ENCODE data around the gene STX7. TPM values are rescaled to one million over a fixed set of nuclear protein-coding genes. Genes with fewer than 3 reads are reported as not detected.
A peak's percentile ranks its signal among the peaks of the same experiment; 100 is the strongest.

STX7 gene
- polyA plus RNA-seq, 1 experiment, result 42.7 TPM

DNA sequence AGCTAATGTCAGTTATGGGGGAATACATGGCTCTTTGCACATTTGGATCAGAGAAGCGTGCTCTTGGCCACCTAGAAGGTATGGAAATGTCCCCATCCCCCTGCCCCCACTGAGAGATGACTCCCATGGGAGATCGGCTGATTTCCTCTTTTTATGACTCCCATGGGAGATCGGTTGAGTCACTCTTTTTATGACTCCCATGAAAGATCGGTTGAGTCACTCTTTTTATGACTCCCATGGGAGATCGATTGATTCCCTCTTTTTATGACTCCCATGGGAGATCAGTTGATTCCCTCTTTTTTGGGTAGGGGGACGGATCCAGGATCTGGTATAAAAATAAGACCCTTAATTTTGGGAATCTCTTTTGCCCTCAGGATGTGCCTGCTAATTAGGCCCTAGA lies 14.9 kb upstream of the STX7 start:
- DNase-seq (ENCODE audit: low read depth, low spot score), result no peak
- H3K27me3 ChIP-seq (ENCODE audit: control insufficient read depth, insufficient read depth, low read length), result peaks cover 7% of the 10 kb centered on the region
- ChIA-PET POLR2A (no interaction called here), CTCF (interaction anchor here (1.1 to 4.3 kb wide), 2 partner anchors 226 to 248 kb away, joined by 3 to 19 read pairs; no protein-coding TSS in a partner anchor)
- H3K4me3 ChIP-seq (ENCODE audit: low read depth, low read length), result no peak overlapping the region
- H3K9me3 ChIP-seq (ENCODE audit: control insufficient read depth, insufficient read depth, low read length), result no peaks in the 10 kb centered on the region
- TF ChIP-seq, protein P1, sequence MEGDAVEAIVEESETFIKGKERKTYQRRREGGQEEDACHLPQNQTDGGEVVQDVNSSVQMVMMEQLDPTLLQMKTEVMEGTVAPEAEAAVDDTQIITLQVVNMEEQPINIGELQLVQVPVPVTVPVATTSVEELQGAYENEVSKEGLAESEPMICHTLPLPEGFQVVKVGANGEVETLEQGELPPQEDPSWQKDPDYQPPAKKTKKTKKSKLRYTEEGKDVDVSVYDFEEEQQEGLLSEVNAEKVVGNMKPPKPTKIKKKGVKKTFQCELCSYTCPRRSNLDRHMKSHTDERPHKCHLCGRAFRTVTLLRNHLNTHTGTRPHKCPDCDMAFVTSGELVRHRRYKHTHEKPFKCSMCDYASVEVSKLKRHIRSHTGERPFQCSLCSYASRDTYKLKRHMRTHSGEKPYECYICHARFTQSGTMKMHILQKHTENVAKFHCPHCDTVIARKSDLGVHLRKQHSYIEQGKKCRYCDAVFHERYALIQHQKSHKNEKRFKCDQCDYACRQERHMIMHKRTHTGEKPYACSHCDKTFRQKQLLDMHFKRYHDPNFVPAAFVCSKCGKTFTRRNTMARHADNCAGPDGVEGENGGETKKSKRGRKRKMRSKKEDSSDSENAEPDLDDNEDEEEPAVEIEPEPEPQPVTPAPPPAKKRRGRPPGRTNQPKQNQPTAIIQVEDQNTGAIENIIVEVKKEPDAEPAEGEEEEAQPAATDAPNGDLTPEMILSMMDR (IDR thresholded peaks at IDR 0.05; ENCODE audit: low read depth, low read length), result no peak
- H3K27ac ChIP-seq (ENCODE audit: low read depth, low read length), result no peak overlapping the region

DNA sequence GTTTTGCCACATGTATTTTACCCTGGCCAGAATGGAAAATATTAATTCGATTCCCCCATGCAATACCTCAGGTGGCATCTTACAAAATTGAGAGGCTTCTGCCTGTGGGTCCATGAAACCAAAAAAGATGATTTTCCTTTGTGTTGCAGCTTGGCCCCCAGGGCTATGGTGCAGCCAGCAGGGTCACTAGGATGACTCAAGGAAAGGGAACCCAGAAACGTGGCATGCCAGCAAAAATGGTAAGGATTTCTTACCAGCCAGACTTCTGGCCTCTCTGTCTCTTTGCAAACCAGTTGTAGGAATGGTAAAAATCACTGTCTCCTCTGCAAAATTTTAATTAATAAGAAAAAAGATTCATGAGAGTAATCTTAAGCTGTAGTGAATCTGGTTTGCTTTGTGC lies 13.5 kb upstream of the STX7 start:
- POLR2A ChIA-PET, result no interaction called here
- DNase-seq (ENCODE audit: low read depth, low spot score), result no peak
- Histone ChIP-seq H3K27ac (ENCODE audit: low read depth, low read length) (no peak overlapping the region), H3K27me3 (ENCODE audit: control insufficient read depth, insufficient read depth, low read length) (peaks cover 7% of the 10 kb centered on the region), H3K4me3 (ENCODE audit: low read depth, low read length) (no peak overlapping the region), H3K9me3 (ENCODE audit: control insufficient read depth, insufficient read depth, low read length) (no peaks in the 10 kb centered on the region)
- TF ChIP-seq, protein P1 (IDR thresholded peaks at IDR 0.05; ENCODE audit: low read depth, low read length), result no peak
- CTCF ChIA-PET, result interaction anchor here (4.3 kb wide), 1 partner anchor 247 kb away, joined by 19 read pairs; no protein-coding TSS in a partner anchor

DNA sequence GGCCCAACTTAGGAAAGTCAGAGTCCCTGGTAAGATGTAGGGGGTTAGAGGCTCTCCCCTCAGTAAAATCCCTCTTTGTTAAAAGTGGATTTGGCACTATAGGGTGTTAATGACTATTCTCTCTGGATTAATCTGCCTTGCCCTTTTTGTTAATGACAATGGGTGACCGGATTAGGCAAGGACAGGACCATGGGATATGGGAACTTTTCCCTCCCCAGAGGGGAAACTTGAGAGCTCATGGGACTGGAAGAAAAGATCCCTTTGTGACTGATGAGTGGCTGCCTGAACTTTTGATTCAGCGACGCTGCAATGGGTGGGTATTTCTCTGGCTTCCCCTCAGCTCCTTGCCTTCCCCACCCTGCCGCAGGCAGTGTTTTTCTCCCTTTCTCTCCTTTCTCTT lies 12.9 kb upstream of the STX7 start:
- no peak overlapping the region for H3K27ac ChIP-seq (ENCODE audit: low read depth, low read length)
- no peak for DNase-seq (ENCODE audit: low read depth, low spot score)
- ChIA-PET POLR2A (no interaction called here), CTCF (interaction anchor here (1.0 kb wide), 1 partner anchor 225 kb away, joined by 4 read pairs; no protein-coding TSS in a partner anchor)
- no peak overlapping the region for H3K4me3 ChIP-seq (ENCODE audit: low read depth, low read length)
- H3K9me3 ChIP-seq (ENCODE audit: control insufficient read depth, insufficient read depth, low read length), result no peaks in the 10 kb centered on the region
- peaks cover 7% of the 10 kb centered on the region for H3K27me3 ChIP-seq (ENCODE audit: control insufficient read depth, insufficient read depth, low read length)
- TF ChIP-seq, protein P1 (IDR thresholded peaks at IDR 0.05; ENCODE audit: low read depth, low read length), result no peak

DNA sequence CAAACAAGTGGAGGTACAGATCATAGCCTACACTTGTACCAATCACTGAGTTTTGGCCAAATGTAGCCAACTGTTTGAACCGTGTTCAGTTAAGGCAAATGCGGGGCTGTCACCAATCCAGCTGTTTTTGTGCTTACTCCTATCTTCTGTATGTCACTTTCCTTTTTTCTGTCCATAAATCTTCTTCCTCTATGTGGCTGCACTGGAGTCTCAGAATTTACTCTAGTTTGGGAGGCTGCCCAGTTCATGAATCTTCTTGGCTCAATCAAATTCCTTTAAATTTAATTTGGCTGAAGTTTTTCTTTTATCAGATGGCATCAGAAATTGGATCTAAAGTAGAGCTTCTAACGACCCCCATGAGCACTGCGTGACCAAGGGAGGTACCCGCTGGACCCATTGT lies 11.7 kb upstream of the STX7 start:
- no peaks in the 10 kb centered on the region for H3K9me3 ChIP-seq (ENCODE audit: control insufficient read depth, insufficient read depth, low read length)
- CTCF ChIA-PET, result interaction anchor here (1.2 kb wide), 1 partner anchor 224 kb away, joined by 4 read pairs; no protein-coding TSS in a partner anchor
- H3K27me3 ChIP-seq (ENCODE audit: control insufficient read depth, insufficient read depth, low read length), result peaks cover 7% of the 10 kb centered on the region
- H3K27ac ChIP-seq (ENCODE audit: low read depth, low read length), result no peak overlapping the region
- POLR2A ChIA-PET, result no interaction called here
- TF ChIP-seq, protein P1 (IDR thresholded peaks at IDR 0.05; ENCODE audit: low read depth, low read length), result no peak
- H3K4me3 ChIP-seq (ENCODE audit: low read depth, low read length), result no peak overlapping the region
- DNase-seq (ENCODE audit: low read depth, low spot score), result no peak

DNA sequence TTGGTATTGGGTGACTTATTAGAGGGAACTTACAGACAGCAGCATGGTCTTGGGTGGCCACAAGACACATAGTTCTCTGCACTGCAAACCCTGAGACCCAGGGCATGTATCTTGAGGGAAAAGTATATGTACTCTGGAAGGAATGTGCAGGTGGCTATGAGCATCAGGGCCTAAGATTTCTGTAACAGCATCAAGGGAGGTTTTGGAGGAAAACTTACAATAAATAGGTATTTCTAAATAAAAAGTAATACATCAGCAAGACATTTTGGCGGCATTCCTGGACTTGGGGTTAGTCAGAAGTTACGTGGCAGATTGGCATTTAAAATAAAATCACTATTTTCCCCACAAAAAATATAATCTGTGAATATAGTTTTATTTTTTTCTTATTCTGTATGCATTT lies 8.0 kb upstream of the STX7 start:
- no peak overlapping the region for H3K27ac ChIP-seq (ENCODE audit: low read depth, low read length)
- TF ChIP-seq, protein P1 (IDR thresholded peaks at IDR 0.05; ENCODE audit: low read depth, low read length), result no peak
- H3K4me3 ChIP-seq (ENCODE audit: low read depth, low read length), result no peak overlapping the region
- H3K27me3 ChIP-seq (ENCODE audit: control insufficient read depth, insufficient read depth, low read length), result peaks cover 3% of the 10 kb centered on the region
- POLR2A ChIA-PET, result no interaction called here
- H3K9me3 ChIP-seq (ENCODE audit: control insufficient read depth, insufficient read depth, low read length), result no peaks in the 10 kb centered on the region
- CTCF ChIA-PET, result interaction anchor here (1.6 to 2.1 kb wide), 2 partner anchors 9 to 241 kb away, joined by 3 to 18 read pairs; no protein-coding TSS in a partner anchor
- peak; percentile 37 for DNase-seq (ENCODE audit: low read depth, low spot score)
